ENCODE measurements around the gene AOPEP. TPM values are rescaled to one million over a fixed set of nuclear protein-coding genes. Genes with fewer than 3 reads are reported as not detected.

The AOPEP gene
- total RNA-seq, 1 experiment from 2014 or later, result 32.4 TPM

DNA sequence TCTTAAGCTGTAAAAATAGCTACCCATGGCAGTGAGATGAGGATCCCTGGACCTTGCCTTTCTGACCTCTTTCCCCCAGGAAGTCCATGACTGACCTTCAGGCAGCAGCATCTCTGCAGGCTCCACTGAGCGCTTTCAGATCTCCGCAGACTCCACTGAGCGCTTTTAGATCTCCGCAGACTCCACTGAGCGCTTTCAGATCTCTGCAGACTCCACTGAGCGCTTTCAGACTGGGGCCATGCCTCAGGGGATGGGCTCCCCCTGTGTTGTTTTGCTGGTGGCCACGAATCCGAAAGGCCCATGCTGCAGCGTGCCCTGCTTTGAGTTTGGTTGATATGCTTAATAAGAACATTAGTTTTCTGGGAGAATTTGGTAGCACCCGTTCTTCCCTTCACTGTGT, 336.8 kb downstream of the AOPEP start:
- no peak for DNase-seq (ENCODE audit: unreplicated experiment)
- intact Hi-C loops (cut with micrococcal nuclease), result no loop called here
- CTCF ChIA-PET, result interaction anchor here (0.7 to 1.4 kb wide), 2 partner anchors 12 to 151 kb away, joined by 3 to 4 read pairs; no protein-coding TSS in a partner anchor
- H3K9me3 Mint-ChIP-seq (ENCODE audit: unreplicated experiment), result no peaks in the 10 kb centered on the region
- no peaks in the 10 kb centered on the region for H3K27me3 Mint-ChIP-seq (ENCODE audit: insufficient read depth, unreplicated experiment)
- no peak overlapping the region for H3K27ac Mint-ChIP-seq (ENCODE audit: low read depth, unreplicated experiment)
- TF ChIP-seq, protein P1, sequence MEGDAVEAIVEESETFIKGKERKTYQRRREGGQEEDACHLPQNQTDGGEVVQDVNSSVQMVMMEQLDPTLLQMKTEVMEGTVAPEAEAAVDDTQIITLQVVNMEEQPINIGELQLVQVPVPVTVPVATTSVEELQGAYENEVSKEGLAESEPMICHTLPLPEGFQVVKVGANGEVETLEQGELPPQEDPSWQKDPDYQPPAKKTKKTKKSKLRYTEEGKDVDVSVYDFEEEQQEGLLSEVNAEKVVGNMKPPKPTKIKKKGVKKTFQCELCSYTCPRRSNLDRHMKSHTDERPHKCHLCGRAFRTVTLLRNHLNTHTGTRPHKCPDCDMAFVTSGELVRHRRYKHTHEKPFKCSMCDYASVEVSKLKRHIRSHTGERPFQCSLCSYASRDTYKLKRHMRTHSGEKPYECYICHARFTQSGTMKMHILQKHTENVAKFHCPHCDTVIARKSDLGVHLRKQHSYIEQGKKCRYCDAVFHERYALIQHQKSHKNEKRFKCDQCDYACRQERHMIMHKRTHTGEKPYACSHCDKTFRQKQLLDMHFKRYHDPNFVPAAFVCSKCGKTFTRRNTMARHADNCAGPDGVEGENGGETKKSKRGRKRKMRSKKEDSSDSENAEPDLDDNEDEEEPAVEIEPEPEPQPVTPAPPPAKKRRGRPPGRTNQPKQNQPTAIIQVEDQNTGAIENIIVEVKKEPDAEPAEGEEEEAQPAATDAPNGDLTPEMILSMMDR (IDR thresholded peaks at IDR 0.05; ENCODE audit: unreplicated experiment), result no peak
- POLR2A ChIA-PET, result interaction anchor here (0.7 to 3.5 kb wide), 2 partner anchors 15 to 694 kb away, joined by 3 to 11 read pairs; no protein-coding TSS in a partner anchor
- BruUV-seq (replicated peaks), result no TSS peak
- peaks cover 18% of the 10 kb centered on the region for H3K4me1 Mint-ChIP-seq (ENCODE audit: insufficient read depth, unreplicated experiment)
- H3K36me3 Mint-ChIP-seq (ENCODE audit: insufficient read depth, unreplicated experiment), result peaks cover 87% of the 10 kb centered on the region
- no peak overlapping the region for H3K4me3 Mint-ChIP-seq (ENCODE audit: unreplicated experiment)

DNA sequence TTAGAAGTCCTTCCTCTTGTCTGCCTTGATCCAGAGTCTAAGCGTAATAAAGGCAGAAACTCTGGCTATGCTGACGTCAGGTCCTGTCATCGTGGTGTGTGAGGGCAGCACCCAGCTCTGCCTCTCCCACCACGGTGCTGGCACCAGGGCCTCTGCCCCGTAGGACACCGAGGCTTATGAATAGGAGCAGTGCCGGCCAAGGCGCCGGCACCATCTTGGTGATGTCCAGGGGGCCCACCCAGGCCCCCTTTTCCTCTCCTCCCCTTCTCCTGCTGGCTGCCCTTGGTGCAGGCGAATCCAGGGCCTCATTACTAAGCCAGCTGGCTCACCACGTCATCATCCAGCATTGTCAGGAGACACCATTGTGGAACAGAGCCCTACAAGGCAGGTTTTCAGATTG, 338.7 kb downstream of the AOPEP start:
- no peak for DNase-seq (ENCODE audit: unreplicated experiment)
- ChIA-PET CTCF (interaction anchor here (0.6 to 1.0 kb wide), 3 partner anchors 40 to 395 kb away, joined by 3 to 4 read pairs (median 4); no protein-coding TSS in a partner anchor), POLR2A (interaction anchor here (0.5 to 3.5 kb wide), 4 partner anchors 14 to 339 kb away, joined by 3 to 11 read pairs (median 3); no protein-coding TSS in a partner anchor)
- Mint-ChIP-seq H3K9me3 (ENCODE audit: unreplicated experiment) (no peaks in the 10 kb centered on the region), H3K4me1 (ENCODE audit: insufficient read depth, unreplicated experiment) (peaks cover 10% of the 10 kb centered on the region), H3K4me3 (ENCODE audit: unreplicated experiment) (no peak overlapping the region), H3K27me3 (ENCODE audit: insufficient read depth, unreplicated experiment) (no peaks in the 10 kb centered on the region), H3K36me3 (ENCODE audit: insufficient read depth, unreplicated experiment) (peaks cover 96% of the 10 kb centered on the region), H3K27ac (ENCODE audit: low read depth, unreplicated experiment) (no peak overlapping the region)
- BruUV-seq (replicated peaks), result no TSS peak
- TF ChIP-seq, protein P1 (IDR thresholded peaks at IDR 0.05; ENCODE audit: unreplicated experiment), result no peak
- intact Hi-C loops (cut with micrococcal nuclease), result no loop called here

DNA sequence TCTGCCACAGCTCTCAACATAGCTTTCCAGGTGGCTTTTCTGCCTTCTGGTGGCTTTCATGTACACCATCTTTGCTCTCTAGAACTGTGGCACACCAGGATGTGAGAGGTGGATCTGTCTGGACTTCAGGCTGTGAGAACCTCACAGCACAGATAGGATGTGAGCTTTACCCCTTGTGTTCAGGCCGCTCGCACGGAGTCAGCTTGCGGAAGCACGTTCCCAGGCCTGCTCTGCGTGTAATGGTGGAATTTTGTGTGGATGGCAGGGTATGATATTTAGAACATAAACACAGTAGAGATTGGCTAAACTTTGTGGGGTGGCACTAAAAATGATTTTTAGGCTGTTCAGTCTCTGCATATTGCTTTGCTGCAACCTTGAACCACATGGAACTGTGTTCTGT, 340.6 kb downstream of the AOPEP start:
- DNase-seq (ENCODE audit: unreplicated experiment), result no peak
- ChIA-PET CTCF (interaction anchor here (0.7 to 1.0 kb wide), 2 partner anchors 330 to 341 kb away, joined by 3 read pairs; partner anchors contain the start of gene AOPEP), POLR2A (interaction anchor here (0.8 to 1.8 kb wide), 4 partner anchors 9 to 59 kb away, joined by 4 to 5 read pairs (median 4); no protein-coding TSS in a partner anchor)
- Mint-ChIP-seq H3K4me3 (ENCODE audit: unreplicated experiment) (no peak overlapping the region), H3K4me1 (ENCODE audit: insufficient read depth, unreplicated experiment) (peaks cover 10% of the 10 kb centered on the region), H3K27ac (ENCODE audit: low read depth, unreplicated experiment) (peak overlapping the region; percentile 9), H3K9me3 (ENCODE audit: unreplicated experiment) (no peaks in the 10 kb centered on the region), H3K27me3 (ENCODE audit: insufficient read depth, unreplicated experiment) (no peaks in the 10 kb centered on the region), H3K36me3 (ENCODE audit: insufficient read depth, unreplicated experiment) (peaks cover 98% of the 10 kb centered on the region)
- TF ChIP-seq, protein P1 (IDR thresholded peaks at IDR 0.05; ENCODE audit: unreplicated experiment), result no peak
- intact Hi-C loops (cut with micrococcal nuclease), result no loop called here
- no TSS peak for BruUV-seq (replicated peaks)

DNA sequence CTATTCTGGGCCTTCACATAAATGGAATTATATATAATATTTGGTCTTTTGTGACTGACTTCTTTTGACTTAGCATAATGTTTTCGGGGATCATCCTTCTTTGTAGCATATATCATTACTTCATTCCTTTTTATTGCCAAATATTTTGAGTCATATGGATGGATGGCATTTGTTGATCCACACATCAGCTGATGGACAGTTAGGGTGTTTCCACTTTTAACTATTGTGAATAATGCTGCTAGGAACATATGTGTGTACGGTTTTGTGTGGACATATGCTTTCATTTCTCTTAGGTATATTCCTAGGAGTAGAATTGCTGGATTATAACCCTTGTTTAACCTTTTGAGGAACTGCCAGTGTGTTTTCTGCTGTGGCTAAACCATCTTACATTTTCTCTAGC, 341.4 kb downstream of the AOPEP start:
- Mint-ChIP-seq H3K4me1 (ENCODE audit: insufficient read depth, unreplicated experiment) (peaks cover 10% of the 10 kb centered on the region), H3K36me3 (ENCODE audit: insufficient read depth, unreplicated experiment) (peaks cover 99% of the 10 kb centered on the region), H3K27ac (ENCODE audit: low read depth, unreplicated experiment) (peak overlapping the region; percentile 46), H3K4me3 (ENCODE audit: unreplicated experiment) (no peak overlapping the region), H3K27me3 (ENCODE audit: insufficient read depth, unreplicated experiment) (no peaks in the 10 kb centered on the region), H3K9me3 (ENCODE audit: unreplicated experiment) (no peaks in the 10 kb centered on the region)
- POLR2A ChIA-PET, result interaction anchor here (0.6 to 1.8 kb wide), 6 partner anchors 10 to 268 kb away, joined by 3 to 5 read pairs (median 4); no protein-coding TSS in a partner anchor
- TF ChIP-seq, protein P1 (IDR thresholded peaks at IDR 0.05; ENCODE audit: unreplicated experiment), result no peak
- intact Hi-C loops (cut with micrococcal nuclease), result no loop called here
- BruUV-seq (replicated peaks), result no TSS peak
- CTCF ChIA-PET, result interaction anchor here (1.7 kb wide), 1 partner anchor 122 kb away, joined by 5 read pairs; no protein-coding TSS in a partner anchor
- peak; percentile 38 for DNase-seq (ENCODE audit: unreplicated experiment)

Measured in MCF 10A (cell line).